ENCODE results near the gene ESR1.

ESR1 gene

GRCh38 chr6:152151920-152152319 is 344.4 kb downstream of the ESR1 start:
- Histone ChIP-seq H3K4me3 (ENCODE audit: low read depth, low read length) (no peak overlapping the region), H3K36me3 (replicated peaks) (peaks cover 50% of the 10 kb centered on the region), H3K27ac (no peak overlapping the region), H3K27me3 (replicated peaks) (no peaks in the 10 kb centered on the region)
- no peak for TF ChIP-seq CTCF (IDR thresholded peaks at IDR 0.05; ENCODE audit: low read depth, low read length, missing control alignments)
- no peak for DNase-seq
- in situ Hi-C loops (cut with HindIII; ENCODE audit: low pct_ligation_motif_present, low sequenced_read_pairs) = no loop called here

GRCh38 chr6:152154559-152155356 is 347.3 kb downstream of the ESR1 start:
- DNase-seq = no peak
- H3K27me3 ChIP-seq (replicated peaks) = no peaks in the 10 kb centered on the region
- no peak overlapping the region for H3K27ac ChIP-seq
- H3K4me3 ChIP-seq (ENCODE audit: low read depth, low read length) = no peak overlapping the region
- in situ Hi-C loops (cut with HindIII; ENCODE audit: low pct_ligation_motif_present, low sequenced_read_pairs) = no loop called here
- peaks cover 31% of the 10 kb centered on the region for H3K36me3 ChIP-seq (replicated peaks)
- TF ChIP-seq CTCF (IDR thresholded peaks at IDR 0.05; ENCODE audit: low read depth, low read length, missing control alignments) = no peak

GRCh38 chr6:152155792-152156191 is 348.3 kb downstream of the ESR1 start:
- no peak for DNase-seq
- Histone ChIP-seq H3K27me3 (replicated peaks) (no peaks in the 10 kb centered on the region), H3K27ac (no peak overlapping the region), H3K36me3 (replicated peaks) (peaks cover 22% of the 10 kb centered on the region), H3K4me3 (ENCODE audit: low read depth, low read length) (no peak overlapping the region)
- in situ Hi-C loops (cut with HindIII; ENCODE audit: low pct_ligation_motif_present, low sequenced_read_pairs) = no loop called here
- no peak for TF ChIP-seq CTCF (IDR thresholded peaks at IDR 0.05; ENCODE audit: low read depth, low read length, missing control alignments)

GRCh38 chr6:152160346-152160745 is 352.9 kb downstream of the ESR1 start:
- DNase-seq = no peak
- Histone ChIP-seq H3K4me3 (ENCODE audit: low read depth, low read length) (no peak overlapping the region), H3K36me3 (replicated peaks) (peaks cover 6% of the 10 kb centered on the region), H3K27me3 (replicated peaks) (no peaks in the 10 kb centered on the region), H3K27ac (no peak overlapping the region)
- TF ChIP-seq CTCF (IDR thresholded peaks at IDR 0.05; ENCODE audit: low read depth, low read length, missing control alignments) = no peak
- in situ Hi-C loops (cut with HindIII; ENCODE audit: low pct_ligation_motif_present, low sequenced_read_pairs) = no loop called here

- DNase-seq = peak; percentile 31
- in situ Hi-C loops (cut with HindIII; ENCODE audit: low pct_ligation_motif_present, low sequenced_read_pairs) = no loop called here
- H3K36me3 ChIP-seq (replicated peaks) = peaks cover 3% of the 10 kb centered on the region
- H3K27ac ChIP-seq = no peak overlapping the region
- no peaks in the 10 kb centered on the region for H3K27me3 ChIP-seq (replicated peaks)
- no peak for TF ChIP-seq CTCF (IDR thresholded peaks at IDR 0.05; ENCODE audit: low read depth, low read length, missing control alignments)
- no peak overlapping the region for H3K4me3 ChIP-seq (ENCODE audit: low read depth, low read length)
These were observed 354.0 kb downstream of the ESR1 start for GRCh38 chr6:152161501-152161900.

- Histone ChIP-seq H3K27ac (no peak overlapping the region), H3K27me3 (replicated peaks) (no peaks in the 10 kb centered on the region), H3K36me3 (replicated peaks) (peaks cover 3% of the 10 kb centered on the region), H3K4me3 (ENCODE audit: low read depth, low read length) (no peak overlapping the region)
- in situ Hi-C loops (cut with HindIII; ENCODE audit: low pct_ligation_motif_present, low sequenced_read_pairs) = no loop called here
- no peak for DNase-seq
- TF ChIP-seq CTCF (IDR thresholded peaks at IDR 0.05; ENCODE audit: low read depth, low read length, missing control alignments) = no peak
These were observed 357.5 kb downstream of the ESR1 start for GRCh38 chr6:152164957-152165356.

Data from brain microvascular endothelial cell (primary cell).